Activated naive CD4-positive, alpha-beta T cell treated with anti-CD3 and anti-CD28 coated beads for 36 hours (primary cell): ENCODE data around the gene SLC35D1. TPM values are rescaled to one million over a fixed set of nuclear protein-coding genes. Genes with fewer than 3 reads are reported as not detected.

ENCODE experiments used
- CTCF ChIA-PET: fragments of 350-600 bp; sonication (Branson Sonifier 250); formaldehyde crosslinking; loops from one replicate; lab custom pipeline; 2021; ENCODE audit warnings: antibody characterized with exemption; lab: Charles Lee
- DNase-seq: peaks from one replicate; pipeline ENCODE4 v3.0.0-alpha.2; 2020
- H3K27ac Mint-ChIP-seq: one replicate; pipeline ENCODE4 v1.8.0; 2021; ENCODE audit warnings: mild to moderate bottlenecking, mixed read lengths
- H3K27me3 Mint-ChIP-seq: one replicate; pipeline ENCODE4 v1.8.0; 2021; ENCODE audit warnings: low read depth, mixed read lengths
- H3K36me3 Mint-ChIP-seq: one replicate; pipeline ENCODE4 v1.8.0; 2021; ENCODE audit warnings: low read depth, mixed read lengths
- H3K4me1 Mint-ChIP-seq: one replicate; pipeline ENCODE4 v1.8.0; 2021; ENCODE audit warnings: low read depth, mixed read lengths
- H3K4me3 Mint-ChIP-seq: one replicate; pipeline ENCODE4 v1.8.0; 2021; ENCODE audit warnings: mild to moderate bottlenecking, moderate library complexity, mixed read lengths
- H3K9me3 Mint-ChIP-seq: one replicate; pipeline ENCODE4 v1.8.0; 2021; ENCODE audit warnings: mixed read lengths
- intact Hi-C: fragments of 100-400 bp; cut with micrococcal nuclease; formaldehyde crosslinking; loops from one replicate; pipeline ENCODE4 v1.15.1; 2023
- total RNA-seq, 2 experiments: library from RNA; stranded (reverse); gene quantifications; one replicate each; pipeline ENCODE4 v1.2.3, GENCODE V29; 2021

SLC35D1 gene
- total RNA-seq, 2 experiments from 2014 or later: 10.5 to 11.1 TPM

DNA sequence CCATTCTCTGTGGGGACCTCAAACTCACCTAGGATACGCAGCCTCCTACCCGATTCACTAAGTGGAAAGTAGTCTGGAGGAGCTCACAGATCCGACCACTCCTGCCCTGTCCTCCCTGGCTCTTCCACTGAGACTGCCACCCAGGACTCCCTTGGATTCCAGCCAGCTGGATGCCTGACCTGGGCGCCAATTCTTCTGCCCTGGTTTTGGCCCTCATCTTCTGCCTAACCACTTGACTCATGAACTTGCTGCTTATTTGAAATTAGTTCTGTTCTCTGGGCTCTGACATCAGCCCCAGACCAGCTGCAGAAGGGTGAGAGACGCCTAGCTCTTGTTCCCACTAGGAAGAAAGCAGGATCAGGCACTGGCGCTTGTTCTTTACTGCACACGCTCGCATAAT lies 48.9 kb downstream of the SLC35D1 start:
- H3K27me3 Mint-ChIP-seq: no peaks in the 10 kb centered on the region
- no peaks in the 10 kb centered on the region for H3K9me3 Mint-ChIP-seq
- no peak overlapping the region for H3K4me3 Mint-ChIP-seq
- peaks cover 10% of the 10 kb centered on the region for H3K4me1 Mint-ChIP-seq
- no peak for DNase-seq
- intact Hi-C loops: no loop called here
- H3K27ac Mint-ChIP-seq: no peak overlapping the region
- peaks cover 22% of the 10 kb centered on the region for H3K36me3 Mint-ChIP-seq
- CTCF ChIA-PET: interaction anchor here (1.1 to 1.8 kb wide), 3 partner anchors 9 to 208 kb away, joined by 4 to 10 read pairs (median 6); no protein-coding TSS in a partner anchor

DNA sequence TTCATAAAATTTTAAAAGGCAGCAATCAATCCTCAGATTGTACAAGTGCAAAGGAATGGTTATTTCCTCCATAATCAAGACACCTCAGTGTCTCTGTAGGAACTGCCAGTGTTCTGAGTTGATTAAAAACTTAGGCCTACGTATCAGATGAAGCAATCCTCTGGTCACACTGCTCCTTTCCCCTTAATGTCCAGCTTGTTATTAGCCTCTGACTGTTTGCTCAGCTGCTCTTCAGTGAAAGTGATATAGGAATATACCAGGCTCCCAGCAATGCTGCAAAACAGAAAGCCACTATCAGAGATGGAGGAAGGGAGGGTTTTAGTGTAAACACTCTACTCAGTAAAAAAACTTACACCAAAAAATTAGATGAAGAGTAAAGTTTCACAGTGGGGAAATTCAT lies 49.8 kb downstream of the SLC35D1 start:
- Mint-ChIP-seq H3K4me3 (no peak overlapping the region), H3K27me3 (no peaks in the 10 kb centered on the region), H3K4me1 (peaks cover 16% of the 10 kb centered on the region), H3K36me3 (peaks cover 17% of the 10 kb centered on the region), H3K27ac (no peak overlapping the region), H3K9me3 (no peaks in the 10 kb centered on the region)
- intact Hi-C loops: no loop called here
- DNase-seq: no peak
- CTCF ChIA-PET: interaction anchor here (0.5 to 1.8 kb wide), 3 partner anchors 8 to 147 kb away, joined by 5 to 10 read pairs (median 6); no protein-coding TSS in a partner anchor

DNA sequence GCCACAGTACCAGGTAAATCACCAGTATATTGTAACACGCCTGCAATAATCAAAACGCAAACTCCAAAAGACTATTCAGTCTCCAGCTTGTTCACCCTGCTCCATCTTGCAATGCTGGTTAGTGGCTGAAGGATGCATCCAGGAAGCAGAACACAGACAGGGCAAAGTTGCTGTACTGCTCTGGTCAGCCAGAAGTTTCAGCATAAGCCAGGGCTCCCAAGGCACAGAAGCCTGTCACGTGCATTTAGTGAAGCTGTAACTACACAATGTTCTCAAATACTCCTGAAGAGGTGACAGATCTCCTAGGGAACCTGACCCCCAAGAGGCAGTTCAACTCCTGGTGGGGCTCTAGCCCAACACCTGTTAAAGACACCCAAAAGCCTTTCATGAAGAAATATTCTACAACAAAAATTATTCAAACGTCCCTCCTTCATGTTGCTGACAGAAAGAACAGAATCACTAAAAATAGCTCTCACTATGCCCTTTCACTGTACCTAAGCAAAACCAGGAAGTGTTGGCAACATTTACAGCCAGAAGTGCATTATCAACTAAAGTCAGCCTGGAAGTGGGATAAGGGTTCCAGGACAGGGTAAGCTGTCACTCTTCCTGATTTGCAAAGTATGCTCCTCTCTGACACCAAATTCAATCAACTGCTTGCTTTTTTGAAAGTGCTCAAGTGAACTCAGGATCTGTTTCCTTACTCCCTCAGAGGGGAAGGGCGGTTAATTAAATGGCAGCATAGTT lies 52.1 kb downstream of the SLC35D1 start:
- peak overlapping the region; percentile 10 for H3K27ac Mint-ChIP-seq
- peaks cover 14% of the 10 kb centered on the region for H3K36me3 Mint-ChIP-seq
- no peaks in the 10 kb centered on the region for H3K27me3 Mint-ChIP-seq

DNA sequence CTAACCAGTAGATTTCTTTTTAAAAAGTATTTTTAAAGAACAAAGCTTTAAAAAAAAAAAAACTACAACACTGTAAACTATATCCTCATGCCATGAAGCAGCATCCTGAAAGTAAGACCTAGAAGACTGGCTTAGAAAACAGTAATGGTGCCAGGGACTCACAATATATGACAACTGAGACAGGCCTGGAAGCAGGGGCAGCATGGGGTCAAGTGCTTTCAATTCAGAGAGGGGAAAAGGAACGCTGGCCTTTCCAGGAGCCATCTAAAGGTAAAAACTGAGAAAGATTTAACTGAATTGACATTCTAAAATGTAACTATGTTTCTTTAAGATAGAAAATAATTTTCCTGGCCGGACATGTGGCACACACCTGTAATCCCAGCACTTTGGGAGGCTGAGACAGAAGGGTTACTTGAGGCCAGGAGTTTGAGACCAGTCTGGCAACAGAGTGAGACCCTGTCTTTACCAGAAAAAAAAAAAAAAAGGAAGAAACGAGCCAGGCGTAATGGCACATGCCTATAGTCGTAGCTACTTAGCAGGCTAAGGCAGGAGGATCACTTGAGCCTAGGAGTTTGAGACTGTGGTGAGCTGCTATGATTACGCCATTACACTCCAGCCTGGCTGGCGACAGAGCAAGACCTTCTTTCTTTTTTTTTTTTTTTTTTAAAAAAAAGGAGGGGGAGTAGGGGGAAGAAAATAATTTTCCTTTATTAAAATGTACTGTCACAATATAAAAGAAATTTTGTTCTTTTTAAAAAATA lies 54.1 kb downstream of the SLC35D1 start:
- Mint-ChIP-seq H3K27me3 (no peaks in the 10 kb centered on the region), H3K4me3 (no peak overlapping the region), H3K36me3 (peaks cover 16% of the 10 kb centered on the region), H3K9me3 (no peaks in the 10 kb centered on the region), H3K4me1 (peaks cover 33% of the 10 kb centered on the region), H3K27ac (no peak overlapping the region)
- intact Hi-C loops: loop anchor here (5.0 to 10.0 kb wide), 2 partner anchors 422 to 685 kb away; partner anchors contain the start of gene GADD45A
- no peak for DNase-seq
- CTCF ChIA-PET: interaction anchor here (0.6 to 5.4 kb wide), 7 partner anchors 11 to 233 kb away, joined by 3 to 28 read pairs (median 3); no protein-coding TSS in a partner anchor

More for the DNA sequence above, 52.1 kb downstream of the SLC35D1 start:
- DNase-seq: no peak
- CTCF ChIA-PET: interaction anchor here (0.5 to 5.4 kb wide), 5 partner anchors 58 to 210 kb away, joined by 3 to 28 read pairs (median 3); no protein-coding TSS in a partner anchor
- Mint-ChIP-seq H3K4me1 (peaks cover 26% of the 10 kb centered on the region), H3K9me3 (no peaks in the 10 kb centered on the region), H3K4me3 (no peak overlapping the region)
- intact Hi-C loops: no loop called here

DNA sequence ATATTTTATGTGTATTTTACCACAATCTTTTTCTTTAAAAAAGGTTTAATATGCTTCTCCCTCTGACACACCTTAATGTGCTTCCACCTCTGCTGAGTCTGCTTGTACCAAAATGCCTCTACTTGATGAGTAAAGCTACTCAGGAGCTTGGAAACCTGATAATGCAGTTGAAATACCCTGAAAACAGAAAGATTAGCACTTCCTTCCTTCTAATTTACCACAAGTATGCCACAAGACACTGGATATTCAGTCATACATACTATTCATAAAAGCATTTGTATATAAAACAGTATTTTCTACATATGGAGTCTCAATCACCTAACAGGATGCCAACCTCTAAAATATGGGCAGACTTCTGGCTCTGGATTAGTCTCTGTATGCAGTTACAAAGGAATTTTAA lies 55.0 kb downstream of the SLC35D1 start:
- intact Hi-C loops: loop anchor here (5.0 to 10.0 kb wide), 2 partner anchors 423 to 686 kb away; partner anchors contain the start of gene GADD45A
- Mint-ChIP-seq H3K4me1 (peaks cover 33% of the 10 kb centered on the region), H3K4me3 (no peak overlapping the region), H3K27ac (peak overlapping the region; percentile 26), H3K27me3 (no peaks in the 10 kb centered on the region), H3K36me3 (peaks cover 15% of the 10 kb centered on the region), H3K9me3 (no peaks in the 10 kb centered on the region)
- CTCF ChIA-PET: interaction anchor here (0.6 to 5.4 kb wide), 5 partner anchors 11 to 150 kb away, joined by 3 to 28 read pairs (median 3); no protein-coding TSS in a partner anchor
- DNase-seq: no peak

DNA sequence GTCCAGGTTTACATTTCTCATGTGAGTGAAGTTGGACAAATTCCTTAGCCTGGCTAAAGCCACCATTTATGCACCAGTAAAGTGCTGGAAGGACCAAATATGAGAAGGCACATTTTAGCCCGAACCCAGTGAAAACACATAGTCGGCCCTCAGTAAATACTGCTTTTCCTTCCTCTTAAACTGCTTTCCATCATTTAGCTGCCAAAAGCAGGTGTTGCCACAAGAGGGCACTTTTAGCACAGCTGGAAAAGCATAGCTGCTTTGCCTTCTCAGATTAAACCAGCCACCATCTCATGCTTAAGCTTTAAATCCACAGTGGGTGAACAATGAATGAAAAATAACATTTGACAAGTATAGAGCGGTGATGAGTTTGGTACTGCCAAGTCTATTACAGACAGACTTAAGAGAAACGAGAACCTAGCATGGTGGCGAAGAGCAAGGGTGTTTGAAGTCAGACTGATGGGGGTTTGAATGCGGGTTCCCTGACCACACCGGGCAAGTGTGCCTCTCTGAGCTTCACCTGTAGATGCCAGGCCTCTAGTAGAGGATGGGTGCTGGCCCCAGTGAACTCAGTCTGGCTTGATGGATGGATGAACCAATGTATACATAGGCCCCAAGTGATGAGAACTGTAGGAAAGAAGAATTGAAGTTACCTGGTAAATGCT lies 57.8 kb downstream of the SLC35D1 start:
- H3K27ac Mint-ChIP-seq: no peak overlapping the region

DNA sequence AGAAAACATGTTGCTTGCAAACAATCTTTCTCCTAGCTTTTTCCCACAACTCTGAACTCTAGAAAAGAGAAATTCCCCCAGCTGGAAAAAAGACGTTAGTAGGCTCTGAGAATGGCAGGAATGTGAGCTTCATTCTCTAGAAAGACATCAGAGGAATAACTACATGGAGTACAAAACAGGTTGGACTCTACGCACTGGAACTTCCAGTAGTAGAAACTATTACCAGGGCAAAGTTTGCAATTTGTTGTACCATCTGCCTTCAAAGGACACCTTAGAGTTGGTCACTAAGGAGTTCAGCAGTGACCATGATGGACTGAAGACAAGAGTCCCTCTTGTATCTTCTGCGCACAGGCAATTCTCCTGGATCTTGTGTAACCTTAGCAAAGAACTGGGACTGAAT lies 60.9 kb downstream of the SLC35D1 start:
- Mint-ChIP-seq H3K4me3 (no peak overlapping the region), H3K9me3 (no peaks in the 10 kb centered on the region), H3K4me1 (peaks cover 10% of the 10 kb centered on the region), H3K27ac (no peak overlapping the region), H3K36me3 (peaks cover 17% of the 10 kb centered on the region), H3K27me3 (no peaks in the 10 kb centered on the region)
- DNase-seq: no peak
- intact Hi-C loops: loop anchor here (10.0 kb wide), 1 partner anchor 692 kb away; the partner anchor contains the start of gene GADD45A
- CTCF ChIA-PET: interaction anchor here (0.8 to 1.6 kb wide), 6 partner anchors 12 to 221 kb away, joined by 3 to 10 read pairs (median 3); no protein-coding TSS in a partner anchor

More for the DNA sequence above, 57.8 kb downstream of the SLC35D1 start:
- Mint-ChIP-seq H3K4me3 (no peak overlapping the region), H3K9me3 (no peaks in the 10 kb centered on the region), H3K36me3 (peaks cover 6% of the 10 kb centered on the region), H3K4me1 (peaks cover 26% of the 10 kb centered on the region), H3K27me3 (no peaks in the 10 kb centered on the region)
- CTCF ChIA-PET: interaction anchor here (0.6 to 3.5 kb wide), 31 partner anchors 8 to 1053 kb away, joined by 3 to 73 read pairs (median 4); no protein-coding TSS in a partner anchor
- intact Hi-C loops: loop anchor here (1.0 to 10.0 kb wide), 8 partner anchors 58 to 689 kb away; partner anchors contain the start of genes GADD45A and SLC35D1
- DNase-seq: peak; percentile 89

DNA sequence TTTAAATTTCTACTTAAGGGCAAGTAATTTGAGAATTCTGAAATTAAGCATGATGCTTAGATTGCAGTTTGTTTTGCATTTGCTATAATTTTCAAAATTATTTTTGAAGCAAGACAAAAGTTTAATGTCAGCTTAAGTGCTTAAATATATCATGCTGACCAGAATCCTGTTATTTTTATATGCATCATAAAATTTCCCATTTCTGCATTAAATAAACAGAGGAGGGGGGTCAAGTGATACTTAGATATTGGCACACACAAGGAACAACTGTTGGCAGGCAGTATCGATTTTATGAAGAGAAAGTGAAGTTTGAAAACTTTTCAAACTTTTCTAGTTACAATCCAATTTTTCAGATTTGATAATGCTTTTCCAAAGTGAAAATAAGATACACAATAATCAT lies 68.1 kb downstream of the SLC35D1 start:
- intact Hi-C loops: no loop called here
- H3K36me3 Mint-ChIP-seq: peaks cover 44% of the 10 kb centered on the region

DNA sequence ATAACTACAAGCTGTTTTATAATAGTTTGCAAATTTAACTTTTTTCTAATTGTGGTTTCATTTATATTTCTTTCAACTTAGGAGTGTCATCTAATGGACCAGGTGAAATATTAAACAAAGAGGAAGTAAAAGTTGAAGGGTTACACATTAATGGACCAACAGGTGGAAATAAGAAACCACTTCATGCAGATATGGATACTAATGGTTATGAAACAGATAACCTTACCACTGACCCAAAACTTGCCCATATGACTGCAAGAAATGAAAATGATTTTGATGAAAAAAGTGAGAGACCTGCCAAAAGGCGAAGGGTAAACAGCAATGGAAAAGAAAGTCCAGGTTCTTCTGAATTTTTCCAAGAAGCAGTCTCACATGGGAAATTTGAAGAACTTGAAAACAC lies 69.5 kb downstream of the SLC35D1 start:
- CTCF ChIA-PET: interaction anchor here (0.9 to 1.1 kb wide), 2 partner anchors 157 to 165 kb away, joined by 5 read pairs; no protein-coding TSS in a partner anchor

More for the DNA sequence above, 68.1 kb downstream of the SLC35D1 start:
- Mint-ChIP-seq H3K9me3 (no peaks in the 10 kb centered on the region), H3K27ac (no peak overlapping the region), H3K4me1 (peaks cover 49% of the 10 kb centered on the region), H3K4me3 (no peak overlapping the region), H3K27me3 (no peaks in the 10 kb centered on the region)
- CTCF ChIA-PET: interaction anchor here (0.6 to 1.2 kb wide), 2 partner anchors 10 to 164 kb away, joined by 4 read pairs; no protein-coding TSS in a partner anchor
- DNase-seq: no peak

DNA sequence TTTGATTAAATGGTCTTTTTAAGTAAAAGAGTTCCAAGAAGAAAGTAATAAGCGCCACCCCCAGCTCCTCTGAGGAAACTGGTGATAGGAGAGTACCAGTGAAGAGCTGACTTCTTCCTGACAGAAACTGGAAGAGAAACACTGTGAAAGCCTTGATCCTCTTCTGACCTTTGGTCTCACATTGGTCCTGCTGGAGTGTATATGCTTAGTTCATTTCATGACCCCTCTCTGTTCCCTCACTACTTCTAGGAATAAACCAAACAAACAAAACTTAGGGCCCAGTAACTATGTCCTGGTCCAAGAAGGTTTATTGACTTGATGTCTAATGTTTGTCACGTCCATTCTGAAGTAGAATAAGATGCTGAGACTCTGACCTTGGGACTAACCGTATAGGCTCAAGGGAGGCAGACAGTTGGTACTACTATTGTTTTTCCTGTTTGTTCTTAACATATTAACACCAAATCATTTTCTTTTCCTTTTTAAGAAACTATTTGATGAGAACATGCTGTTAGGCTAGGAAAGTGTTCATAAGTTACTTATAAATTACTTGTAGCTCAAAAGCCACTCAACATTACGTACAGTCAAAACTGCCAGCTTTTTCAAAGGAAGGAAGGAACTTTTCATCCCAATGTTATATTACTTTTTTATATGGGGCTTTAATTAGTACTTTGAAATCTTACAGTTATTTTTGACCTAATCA lies 71.2 kb downstream of the SLC35D1 start:
- DNase-seq: no peak
- Mint-ChIP-seq H3K4me3 (no peak overlapping the region), H3K27me3 (no peaks in the 10 kb centered on the region), H3K27ac (peak overlapping the region; percentile 59), H3K4me1 (peaks cover 53% of the 10 kb centered on the region), H3K36me3 (peaks cover 44% of the 10 kb centered on the region), H3K9me3 (no peaks in the 10 kb centered on the region)
- intact Hi-C loops: loop anchor here (5.0 kb wide), 4 partner anchors 330 to 730 kb away; no protein-coding TSS in a partner anchor
- CTCF ChIA-PET: interaction anchor here (1.1 to 1.2 kb wide), 2 partner anchors 14 to 161 kb away, joined by 3 to 5 read pairs; no protein-coding TSS in a partner anchor

More for the DNA sequence above, 69.5 kb downstream of the SLC35D1 start:
- H3K4me3 Mint-ChIP-seq: no peak overlapping the region
- no peaks in the 10 kb centered on the region for H3K9me3 Mint-ChIP-seq
- H3K4me1 Mint-ChIP-seq: peaks cover 54% of the 10 kb centered on the region
- DNase-seq: no peak
- no peaks in the 10 kb centered on the region for H3K27me3 Mint-ChIP-seq
- H3K36me3 Mint-ChIP-seq: peaks cover 43% of the 10 kb centered on the region
- H3K27ac Mint-ChIP-seq: peak overlapping the region; percentile 82
- intact Hi-C loops: loop anchor here (5.0 kb wide), 4 partner anchors 328 to 732 kb away; no protein-coding TSS in a partner anchor
